Measurements from ENCODE around the gene COL21A1. TPM values are rescaled to one million over a fixed set of nuclear protein-coding genes. Genes with fewer than 3 reads are reported as not detected.
A peak's percentile ranks its signal among the peaks of the same experiment; 100 is the strongest.

Gene COL21A1
- total and polyA plus RNA-seq, 2 of the 13 experiments (the other 11 are each of a cell fraction or from before 2014, with no cell fraction given), result 0.13 TPM; not detected in 1

- TF ChIP-seq IRF2 (CRISPR knock-in tag; IDR thresholded peaks at IDR 0.05) (no peak), NFE2L2 (IDR thresholded peaks at IDR 0.05; ENCODE audit: low read length) (peak; percentile 93), MAFG (CRISPR knock-in tag; IDR thresholded peaks at IDR 0.05) (peak; percentile 81; the same call in 1 of the 2 replicates), RFX5 (IDR thresholded peaks at IDR 0.05; ENCODE audit: low read depth, low read length) (0 out of 2 replicates have a peak, but pooled peaks have one; percentile 23), KLF11 (CRISPR knock-in tag; IDR thresholded peaks at IDR 0.05) (no peak), CENPX (CRISPR knock-in tag; IDR thresholded peaks at IDR 0.05) (no peak), MAFF (IDR thresholded peaks at IDR 0.05; ENCODE audit: low read depth, low read length) (peak; percentile 99), NFE2 (CRISPR knock-in tag; IDR thresholded peaks at IDR 0.05) (peak; percentile 88; the same call in 1 of the 2 replicates), MAFK (conservative IDR thresholded peaks at IDR 0.05 in 1 of 2, IDR thresholded peaks at IDR 0.05 in 1 of 2; ENCODE audit: low read length in 2 of 2) (peak; percentile 100)
- FAIRE-seq (no peak), ATAC-seq (no peak), DNase-seq (ENCODE audit: low spot score) (no peak)
- POLR2A ChIA-PET, result no interaction called here
- H3K79me2 ChIP-seq (ENCODE audit: insufficient read depth, low read length), result no peaks in the 10 kb centered on the region
- H2AFZ ChIP-seq (ENCODE audit: low read length), result no peak overlapping the region
- H4K20me1 ChIP-seq (ENCODE audit: insufficient read depth, low read length), result no peaks in the 10 kb centered on the region
- no peaks in the 10 kb centered on the region for H3K4me1 ChIP-seq (ENCODE audit: insufficient read depth, low read length)
- no peaks in the 10 kb centered on the region for H3K36me3 ChIP-seq (replicated peaks in 1 of 2; ENCODE audit: control insufficient read depth in 1 of 2, insufficient read depth in 2 of 2, low read length in 2 of 2)
- intact Hi-C loops (cut with micrococcal nuclease; ENCODE audit: unreplicated experiment) (no loop called here), in situ Hi-C loops (cut with HindIII; ENCODE audit: extremely low pct_ligation_motif_present, low pct_unique_long_range_greater_than_20kb) (no loop called here)
- no peak overlapping the region for H3K9ac ChIP-seq (ENCODE audit: insufficient read depth, low read depth, low read length)
- H3K9me3 ChIP-seq (ENCODE audit: low read length), result no peaks in the 10 kb centered on the region
- H3K4me2 ChIP-seq (ENCODE audit: low read depth, low read length), result no peak overlapping the region
- no TSS peak for BruUV-seq (replicated peaks)
- no peak overlapping the region for H3K4me3 ChIP-seq (replicated peaks in 1 of 3; ENCODE audit: insufficient read depth in 1 of 3, low read depth in 2 of 3, low read length in 3 of 3)
- CTCF ChIA-PET (ENCODE audit: low intra/inter-chr PET ratio, low total read pairs), result no interaction called here
- H3K27ac ChIP-seq (ENCODE audit: extremely low read length, insufficient read depth, low read length), result no peak overlapping the region
- no peaks in the 10 kb centered on the region for H3K27me3 ChIP-seq (ENCODE audit: control insufficient read depth in 1 of 2, insufficient read depth in 2 of 2, low read length in 2 of 2)
These were observed 171.3 kb downstream of the COL21A1 start for GRCh38 chr6:56076033-56076432.

DNA sequence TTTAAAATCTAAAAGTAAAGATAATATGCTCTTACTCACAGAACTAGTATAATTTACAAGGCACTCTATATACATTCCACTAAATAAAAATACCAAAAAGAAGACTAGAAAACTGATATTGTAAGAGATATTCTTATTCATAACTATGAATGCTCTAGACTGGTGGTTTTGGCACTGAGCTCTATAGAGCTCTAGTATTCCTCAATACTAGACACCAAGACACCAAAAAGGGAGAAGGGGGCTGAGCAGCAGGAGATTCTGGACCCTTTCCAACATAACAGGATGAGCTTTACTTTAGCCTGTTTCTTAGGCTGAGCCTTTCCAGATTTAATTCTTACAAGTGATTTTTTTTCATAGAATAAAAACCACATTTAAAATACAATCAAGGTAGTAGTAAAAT lies 173.6 kb downstream of the COL21A1 start:
- Histone ChIP-seq H3K9ac (ENCODE audit: insufficient read depth, low read depth, low read length) (no peak overlapping the region), H4K20me1 (ENCODE audit: insufficient read depth, low read length) (no peaks in the 10 kb centered on the region), H3K9me3 (ENCODE audit: low read length) (no peaks in the 10 kb centered on the region), H3K36me3 (replicated peaks in 1 of 2; ENCODE audit: control insufficient read depth in 1 of 2, insufficient read depth in 2 of 2, low read length in 2 of 2) (no peaks in the 10 kb centered on the region), H3K4me3 (replicated peaks in 1 of 3; ENCODE audit: insufficient read depth in 1 of 3, low read depth in 2 of 3, low read length in 3 of 3) (no peak overlapping the region), H3K4me2 (ENCODE audit: low read depth, low read length) (no peak overlapping the region), H3K27ac (ENCODE audit: extremely low read length, insufficient read depth, low read length) (no peak overlapping the region), H3K27me3 (ENCODE audit: control insufficient read depth in 1 of 2, insufficient read depth in 2 of 2, low read length in 2 of 2) (no peaks in the 10 kb centered on the region), H3K4me1 (ENCODE audit: insufficient read depth, low read length) (no peaks in the 10 kb centered on the region), H2AFZ (ENCODE audit: low read length) (no peak overlapping the region), H3K79me2 (ENCODE audit: insufficient read depth, low read length) (no peaks in the 10 kb centered on the region)
- ChIA-PET POLR2A (no interaction called here), CTCF (ENCODE audit: low intra/inter-chr PET ratio, low total read pairs) (no interaction called here)
- intact Hi-C loops (cut with micrococcal nuclease; ENCODE audit: unreplicated experiment) (no loop called here), in situ Hi-C loops (cut with HindIII; ENCODE audit: extremely low pct_ligation_motif_present, low pct_unique_long_range_greater_than_20kb) (no loop called here)
- BruUV-seq (replicated peaks), result no TSS peak
- ATAC-seq (no peak), FAIRE-seq (no peak), DNase-seq (ENCODE audit: low spot score) (no peak)
- TF ChIP-seq, protein P1, sequence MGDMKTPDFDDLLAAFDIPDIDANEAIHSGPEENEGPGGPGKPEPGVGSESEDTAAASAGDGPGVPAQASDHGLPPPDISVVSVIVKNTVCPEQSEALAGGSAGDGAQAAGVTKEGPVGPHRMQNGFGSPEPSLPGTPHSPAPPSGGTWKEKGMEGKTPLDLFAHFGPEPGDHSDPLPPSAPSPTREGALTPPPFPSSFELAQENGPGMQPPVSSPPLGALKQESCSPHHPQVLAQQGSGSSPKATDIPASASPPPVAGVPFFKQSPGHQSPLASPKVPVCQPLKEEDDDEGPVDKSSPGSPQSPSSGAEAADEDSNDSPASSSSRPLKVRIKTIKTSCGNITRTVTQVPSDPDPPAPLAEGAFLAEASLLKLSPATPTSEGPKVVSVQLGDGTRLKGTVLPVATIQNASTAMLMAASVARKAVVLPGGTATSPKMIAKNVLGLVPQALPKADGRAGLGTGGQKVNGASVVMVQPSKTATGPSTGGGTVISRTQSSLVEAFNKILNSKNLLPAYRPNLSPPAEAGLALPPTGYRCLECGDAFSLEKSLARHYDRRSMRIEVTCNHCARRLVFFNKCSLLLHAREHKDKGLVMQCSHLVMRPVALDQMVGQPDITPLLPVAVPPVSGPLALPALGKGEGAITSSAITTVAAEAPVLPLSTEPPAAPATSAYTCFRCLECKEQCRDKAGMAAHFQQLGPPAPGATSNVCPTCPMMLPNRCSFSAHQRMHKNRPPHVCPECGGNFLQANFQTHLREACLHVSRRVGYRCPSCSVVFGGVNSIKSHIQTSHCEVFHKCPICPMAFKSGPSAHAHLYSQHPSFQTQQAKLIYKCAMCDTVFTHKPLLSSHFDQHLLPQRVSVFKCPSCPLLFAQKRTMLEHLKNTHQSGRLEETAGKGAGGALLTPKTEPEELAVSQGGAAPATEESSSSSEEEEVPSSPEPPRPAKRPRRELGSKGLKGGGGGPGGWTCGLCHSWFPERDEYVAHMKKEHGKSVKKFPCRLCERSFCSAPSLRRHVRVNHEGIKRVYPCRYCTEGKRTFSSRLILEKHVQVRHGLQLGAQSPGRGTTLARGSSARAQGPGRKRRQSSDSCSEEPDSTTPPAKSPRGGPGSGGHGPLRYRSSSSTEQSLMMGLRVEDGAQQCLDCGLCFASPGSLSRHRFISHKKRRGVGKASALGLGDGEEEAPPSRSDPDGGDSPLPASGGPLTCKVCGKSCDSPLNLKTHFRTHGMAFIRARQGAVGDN (CRISPR knock-in tag; IDR thresholded peaks at IDR 0.05), result no peak
- no peak for TF ChIP-seq CC2D1A (CRISPR knock-in tag; IDR thresholded peaks at IDR 0.05)
- TF ChIP-seq THYN1 (CRISPR knock-in tag; IDR thresholded peaks at IDR 0.05; ENCODE audit: borderline replicate concordance, low read depth), result no peak
- no peak for TF ChIP-seq ZNF263 (CRISPR knock-in tag; IDR thresholded peaks at IDR 0.05)
- TF ChIP-seq ZNF382 (CRISPR knock-in tag; IDR thresholded peaks at IDR 0.05; ENCODE audit: borderline replicate concordance), result no peak
- TF ChIP-seq RFX3 (CRISPR knock-in tag; IDR thresholded peaks at IDR 0.05), result no peak
- TF ChIP-seq ZNF782 (CRISPR knock-in tag; IDR thresholded peaks at IDR 0.05; ENCODE audit: borderline replicate concordance), result no peak
- no peak for TF ChIP-seq ZNF337 (CRISPR knock-in tag; IDR thresholded peaks at IDR 0.05; ENCODE audit: borderline replicate concordance, low read depth)
- no peak for TF ChIP-seq ZNF510 (CRISPR knock-in tag; IDR thresholded peaks at IDR 0.05; ENCODE audit: low read depth)
- no peak for TF ChIP-seq HMG20B (CRISPR knock-in tag; conservative IDR thresholded peaks at IDR 0.05)

Measured in HepG2 (cell line).